ENCODE results near the gene UBR3.

Gene UBR3

GRCh38 chr2:170006587-170007325 lies 179.5 kb downstream of the UBR3 start:
- DNase-seq = no peak

- DNase-seq = no peak
These were observed 182.0 kb downstream of the UBR3 start for GRCh38 chr2:170009209-170009608.

- DNase-seq = no peak
These were observed 185.5 kb downstream of the UBR3 start for GRCh38 chr2:170012773-170013172.

- DNase-seq = peak; percentile 4
These were observed 186.7 kb downstream of the UBR3 start for GRCh38 chr2:170013802-170014551.

GRCh38 chr2:170014769-170015168 lies 187.5 kb downstream of the UBR3 start:
- DNase-seq = no peak

- no peak for DNase-seq
These were observed 190.7 kb downstream of the UBR3 start for GRCh38 chr2:170017860-170018532.

- no peak for DNase-seq
These were observed 192.0 kb downstream of the UBR3 start for GRCh38 chr2:170019060-170019805.

- no peak for DNase-seq
These were observed 193.5 kb downstream of the UBR3 start for GRCh38 chr2:170020777-170021176.

- DNase-seq = no peak
These were observed 195.4 kb downstream of the UBR3 start for GRCh38 chr2:170022692-170023091.

GRCh38 chr2:170024721-170025120 lies 197.5 kb downstream of the UBR3 start:
- no peak for DNase-seq

GRCh38 chr2:170025223-170025622 lies 198.0 kb downstream of the UBR3 start:
- DNase-seq = no peak

GRCh38 chr2:170026361-170026760 lies 199.1 kb downstream of the UBR3 start:
- DNase-seq = no peak

GRCh38 chr2:170029551-170029950 lies 202.3 kb downstream of the UBR3 start:
- DNase-seq = no peak

- no peak for DNase-seq
These were observed 202.8 kb downstream of the UBR3 start for GRCh38 chr2:170030040-170030439.

GRCh38 chr2:170031288-170031687 lies 204.0 kb downstream of the UBR3 start:
- no peak for DNase-seq

- no peak for DNase-seq
These were observed 207.3 kb downstream of the UBR3 start for GRCh38 chr2:170034596-170034995.

- DNase-seq = no peak
These were observed 211.5 kb downstream of the UBR3 start for GRCh38 chr2:170038734-170039133.

GRCh38 chr2:170039401-170040172 lies 212.3 kb downstream of the UBR3 start:
- no peak for DNase-seq

- DNase-seq = no peak
These were observed 217.7 kb downstream of the UBR3 start for GRCh38 chr2:170044751-170045478.

- no peak for DNase-seq
These were observed 220.2 kb downstream of the UBR3 start for GRCh38 chr2:170047331-170048065.

GRCh38 chr2:170052151-170052550 lies 224.9 kb downstream of the UBR3 start:
- no peak for DNase-seq
